K562 (cell line): ENCODE measurements around the gene TMEM161B.

Experiments
- KAT8 ChIP-seq: fragments of 450-650 bp; IDR thresholded peaks from 2 replicates; pipeline ENCODE4 v1.6.1; 2016; ENCODE audit warnings: low read depth, mild to moderate bottlenecking
- MCM5 ChIP-seq: fragments of 450-650 bp; IDR thresholded peaks from 2 replicates; pipeline ENCODE4 v1.6.1; 2016; ENCODE audit warnings: low read depth
- POLR2AphosphoS5 ChIP-seq: IDR thresholded peaks from 2 replicates; pipeline ENCODE4 v1.6.1; 2011; ENCODE audit warnings: mild to moderate bottlenecking, low read depth, low read length, moderate library complexity; ENCODE audit not compliant: control insufficient read depth, insufficient read depth
- ZNF445 ChIP-seq: fragments of 250-450 bp; sonication (Bioruptor Pico); IDR thresholded peaks from 2 replicates; pipeline ENCODE4 v1.4.0; 2020; ENCODE audit warnings: low read depth, mild to moderate bottlenecking, moderate library complexity
- ZNF561 ChIP-seq: fragments of 450-650 bp; formaldehyde crosslinking; conservative IDR thresholded peaks from 2 replicates; pipeline ENCODE4 v1.4.0; 2020; ENCODE audit warnings: mild to moderate bottlenecking, moderate library complexity

- no peak for TF ChIP-seq ZNF561 (CRISPR knock-in tag)
- TF ChIP-seq KAT8, result no peak
- TF ChIP-seq POLR2AphosphoS5, result no peak
- no peak for TF ChIP-seq ZNF445 (CRISPR knock-in tag)
- TF ChIP-seq MCM5, result no peak
Measured at GRCh38 chr5:88258636-88259035, 10.0 kb downstream of the TMEM161B start.
